Mucosa of gallbladder (tissue), 1 donor: ENCODE measurements around the gene SPINK1. TPM values are rescaled to one million over a fixed set of nuclear protein-coding genes. Genes with fewer than 3 reads are reported as not detected.

Experiments used
- total RNA-seq: library from RNA; stranded (reverse); gene quantifications from one replicate; pipeline ENCODE4 v1.2.1, GENCODE V29; 2021
- donor health status: DM: no; HTN: no; CAD: no.

The SPINK1 gene
- total RNA-seq, 1 donor from 2014 or later, result 234 TPM

Other genes with a start within 250 kb of the SPINK1 start
- 1.8 TPM for gene JAKMIP2, start 48.9 kb downstream of the SPINK1 start, total RNA-seq
- not detected for gene SCGB3A2, start 47.0 kb upstream of the SPINK1 start, total RNA-seq
- not detected for gene C5orf46, start 74.9 kb upstream of the SPINK1 start, total RNA-seq
- gene SPINK5, start 232.3 kb upstream of the SPINK1 start, total RNA-seq, result 5.2 TPM